GM21825 (cell line): ENCODE data around the gene MIS18A.

Source experiments
- ATAC-seq: cut with Tn5 transposase; IDR thresholded peaks from one replicate; pipeline ENCODE4 v1.9.1; 2021; ENCODE audit warnings: mild to moderate bottlenecking, moderate library complexity; ENCODE audit not compliant: unreplicated experiment

MIS18A gene

DNA sequence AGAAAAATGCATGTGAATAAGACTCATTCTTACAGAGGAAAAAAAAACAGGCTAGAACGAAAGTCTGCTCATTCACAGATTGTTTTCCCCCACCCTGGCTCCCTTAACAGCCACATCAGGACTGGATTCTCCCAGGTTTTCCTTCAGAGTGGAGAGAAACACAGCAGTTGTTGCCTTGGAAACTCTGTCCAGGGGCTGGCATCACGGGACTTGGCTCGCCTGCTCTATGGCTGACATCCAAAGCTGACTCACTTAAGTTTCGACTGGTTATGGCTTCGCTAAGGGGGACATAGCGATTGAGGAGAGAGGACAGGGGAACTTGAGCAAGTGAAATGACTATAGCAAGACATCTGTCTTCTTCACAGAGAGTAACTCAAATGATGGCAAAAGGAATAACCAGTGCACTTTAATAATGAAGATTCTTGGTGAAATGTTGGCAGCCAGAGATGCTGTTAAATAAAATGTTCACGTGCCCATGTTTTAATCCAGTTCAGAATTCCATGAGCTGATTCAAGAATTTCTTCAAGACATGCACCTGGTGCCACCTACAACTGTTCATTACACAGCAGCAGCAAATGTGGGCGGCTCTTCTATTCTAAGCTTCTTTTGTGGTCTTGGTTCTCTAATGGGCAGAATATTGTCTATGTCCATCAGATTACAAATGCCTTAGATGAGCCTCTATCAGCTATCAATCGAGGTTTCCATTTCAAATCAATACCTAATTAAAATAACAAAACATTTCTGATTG, 21.8 kb downstream of the MIS18A start:
- ATAC-seq: no peak

DNA sequence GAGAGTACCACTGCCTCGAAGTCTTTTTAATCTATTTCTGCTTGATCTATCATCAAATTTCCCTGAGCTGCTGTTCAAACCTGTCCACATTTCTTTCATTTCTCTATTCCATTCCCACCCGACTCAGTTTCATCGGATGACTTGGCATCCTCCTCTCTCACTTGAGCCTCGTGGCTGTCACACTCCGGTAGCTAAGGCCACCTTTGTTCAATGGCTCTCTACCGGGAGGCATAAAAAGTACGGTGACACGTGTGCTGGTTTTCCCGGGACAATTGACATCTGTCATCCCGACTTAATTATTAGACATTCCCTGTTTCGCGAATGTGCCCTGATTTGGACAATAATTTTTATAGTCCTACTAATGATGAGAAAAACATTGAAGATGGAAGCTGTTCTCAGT, 22.6 kb downstream of the MIS18A start:
- ATAC-seq: no peak

DNA sequence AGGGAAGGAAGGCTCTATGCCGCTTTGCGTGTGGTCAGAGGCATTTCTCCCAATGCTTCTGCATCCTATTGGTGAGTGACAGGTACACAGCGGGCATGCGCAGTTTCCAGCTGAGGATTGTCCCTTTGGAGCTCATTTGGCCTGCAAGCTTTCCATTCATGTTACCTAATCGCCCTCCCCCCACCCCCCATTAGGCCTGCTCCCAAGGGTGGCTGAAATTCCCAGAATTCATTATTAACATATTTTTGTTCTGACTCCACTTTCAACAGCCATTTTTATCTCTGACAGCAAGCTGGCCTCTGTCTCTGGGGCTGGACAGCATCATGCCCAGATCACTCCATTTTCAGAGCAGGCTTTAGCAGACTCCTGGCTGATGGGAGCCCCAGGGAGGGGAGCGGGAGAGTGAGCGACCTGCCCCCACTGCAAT, 25.6 kb downstream of the MIS18A start:
- no peak for ATAC-seq

DNA sequence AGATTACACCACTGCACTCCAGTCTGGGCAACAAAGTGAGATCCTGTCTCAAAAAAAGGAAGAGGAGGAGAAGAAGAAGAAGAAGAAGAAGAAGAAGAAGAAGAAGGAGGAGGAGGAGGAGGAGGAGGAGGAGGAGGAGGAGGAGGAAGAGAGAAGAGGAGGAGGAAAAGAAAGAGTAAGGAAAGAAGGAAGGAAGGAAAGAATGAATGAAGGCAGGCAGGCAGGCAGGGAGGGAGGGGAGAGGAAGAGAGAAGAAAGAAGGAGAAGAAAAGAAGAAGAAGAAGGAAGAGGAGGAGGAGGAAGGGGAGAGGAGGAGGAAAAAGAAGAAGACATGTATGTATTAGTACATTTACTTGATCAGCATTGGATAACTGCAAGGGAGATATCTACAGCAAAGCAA, 26.7 kb downstream of the MIS18A start:
- no peak for ATAC-seq

DNA sequence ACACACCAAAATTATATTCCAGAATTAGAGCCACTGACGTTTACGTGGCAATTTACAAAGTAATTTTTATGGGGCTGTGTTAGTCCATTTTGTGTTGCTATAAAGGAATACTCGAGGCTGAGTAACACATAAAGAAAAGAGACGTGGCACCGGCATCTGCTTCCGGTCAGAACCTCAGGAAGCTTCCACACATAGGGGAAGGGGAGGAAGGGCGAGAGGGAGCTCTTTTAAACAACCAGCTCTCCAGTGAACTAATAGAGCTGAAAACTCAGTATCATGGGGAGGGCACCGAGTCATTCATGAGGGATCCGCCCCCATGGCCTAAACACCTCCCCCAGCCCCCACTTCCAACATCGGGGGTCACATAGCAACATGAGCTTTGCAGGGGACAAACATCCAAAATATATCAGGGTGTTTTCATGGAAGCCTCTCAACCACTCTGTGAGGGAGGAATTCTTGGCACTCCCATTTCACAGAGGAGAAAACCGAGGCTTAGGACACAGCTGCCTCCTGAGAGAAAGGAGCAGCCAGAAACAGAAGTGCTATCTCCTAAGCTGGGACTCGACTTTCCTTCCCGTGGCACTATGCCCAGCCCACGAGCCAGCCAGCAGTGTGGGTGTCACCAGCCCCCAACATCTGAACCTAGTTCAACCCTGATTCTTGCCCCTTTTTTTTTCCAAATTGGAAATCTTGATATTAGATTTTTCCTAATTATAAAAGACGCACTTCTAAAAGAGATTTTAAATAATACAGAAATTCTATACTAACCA, 29.2 kb downstream of the MIS18A start:
- no peak for ATAC-seq

DNA sequence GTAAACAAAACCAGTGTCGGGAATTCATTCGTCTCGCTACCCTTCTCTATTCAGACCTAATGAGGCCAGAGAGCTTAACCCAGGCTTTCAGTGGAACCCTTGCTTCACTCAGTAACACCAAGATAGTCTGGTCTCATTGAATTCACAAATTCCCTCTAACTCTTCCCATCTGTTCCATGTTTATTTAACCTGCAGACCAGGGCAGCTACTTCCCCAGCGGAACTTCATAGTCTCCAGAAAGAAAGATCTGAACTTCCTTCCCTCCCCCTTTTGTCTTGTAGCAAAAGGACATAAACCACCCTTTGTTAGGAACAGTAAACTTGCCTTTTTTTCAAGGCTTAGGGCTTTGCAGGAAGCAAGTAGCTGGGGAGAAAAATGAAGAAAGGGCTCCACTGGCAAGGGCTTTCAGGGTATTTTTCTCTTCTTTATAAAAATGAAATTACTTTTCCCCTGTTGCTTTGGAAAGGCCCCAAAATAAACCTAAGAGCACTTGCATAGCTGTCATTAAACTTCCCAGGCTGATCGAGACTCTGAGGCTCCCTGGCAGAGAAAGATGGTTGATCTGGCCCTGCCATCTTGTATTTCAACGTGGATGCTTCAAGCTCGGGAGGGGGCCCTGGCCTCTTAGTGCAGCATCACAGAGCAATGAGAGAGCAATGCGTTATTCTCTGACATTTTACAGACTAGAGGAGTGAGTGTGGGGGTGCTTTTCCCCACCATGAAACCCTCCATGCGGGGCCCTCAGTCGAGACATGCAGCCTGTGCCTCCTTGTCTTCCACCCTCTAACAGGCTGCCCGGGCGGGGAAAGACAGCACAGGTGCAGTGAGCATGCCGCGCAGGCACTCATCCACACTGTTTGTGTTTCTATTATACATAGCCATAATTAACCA, 30.0 kb downstream of the MIS18A start:
- ATAC-seq: no peak

DNA sequence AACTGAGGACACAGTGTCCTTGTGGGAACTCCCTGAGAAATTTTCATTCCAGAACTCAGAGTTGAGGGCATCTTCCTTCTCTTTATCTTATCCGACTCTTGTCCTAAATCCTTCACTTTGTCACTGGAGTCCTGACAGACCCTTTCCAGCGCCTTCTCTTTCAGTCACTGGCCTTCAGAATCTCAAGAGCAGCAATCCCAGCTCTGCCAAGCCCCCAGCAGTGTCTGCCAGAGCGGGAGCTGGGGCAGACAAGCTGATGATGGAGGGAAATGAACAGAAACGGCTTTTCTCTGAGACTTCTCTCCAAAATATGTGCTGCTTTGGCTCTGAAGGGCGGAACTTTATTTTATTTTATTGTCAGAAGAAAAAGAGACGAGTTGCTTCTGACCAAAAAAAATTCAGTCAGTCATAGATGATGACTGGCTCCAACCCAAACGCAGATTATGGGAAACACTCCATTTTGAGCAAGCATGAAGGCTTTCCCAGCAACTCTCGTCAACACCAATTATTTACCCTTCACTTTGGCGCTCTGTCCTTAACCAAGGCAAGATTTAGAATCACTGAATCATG, 32.2 kb downstream of the MIS18A start:
- ATAC-seq: no peak

DNA sequence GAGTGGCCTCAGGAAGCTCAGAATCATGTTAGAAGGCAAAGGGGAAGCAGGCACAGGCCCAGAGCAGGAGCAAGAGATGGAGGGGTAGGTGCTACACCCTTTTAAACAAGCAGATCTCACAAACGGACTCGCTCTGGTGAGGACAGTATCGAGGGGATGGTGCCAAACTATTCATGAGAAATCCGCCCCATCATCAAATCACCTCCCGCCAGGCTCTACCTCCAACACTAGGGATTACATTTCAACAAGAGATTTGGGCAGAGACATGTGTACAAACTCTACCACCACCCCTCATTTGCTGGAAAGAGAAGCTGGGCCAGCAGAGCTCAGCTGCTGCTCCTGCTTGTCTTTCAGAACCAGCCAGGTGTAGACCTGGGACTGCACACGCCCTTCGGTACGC, 32.9 kb downstream of the MIS18A start:
- no peak for ATAC-seq

DNA sequence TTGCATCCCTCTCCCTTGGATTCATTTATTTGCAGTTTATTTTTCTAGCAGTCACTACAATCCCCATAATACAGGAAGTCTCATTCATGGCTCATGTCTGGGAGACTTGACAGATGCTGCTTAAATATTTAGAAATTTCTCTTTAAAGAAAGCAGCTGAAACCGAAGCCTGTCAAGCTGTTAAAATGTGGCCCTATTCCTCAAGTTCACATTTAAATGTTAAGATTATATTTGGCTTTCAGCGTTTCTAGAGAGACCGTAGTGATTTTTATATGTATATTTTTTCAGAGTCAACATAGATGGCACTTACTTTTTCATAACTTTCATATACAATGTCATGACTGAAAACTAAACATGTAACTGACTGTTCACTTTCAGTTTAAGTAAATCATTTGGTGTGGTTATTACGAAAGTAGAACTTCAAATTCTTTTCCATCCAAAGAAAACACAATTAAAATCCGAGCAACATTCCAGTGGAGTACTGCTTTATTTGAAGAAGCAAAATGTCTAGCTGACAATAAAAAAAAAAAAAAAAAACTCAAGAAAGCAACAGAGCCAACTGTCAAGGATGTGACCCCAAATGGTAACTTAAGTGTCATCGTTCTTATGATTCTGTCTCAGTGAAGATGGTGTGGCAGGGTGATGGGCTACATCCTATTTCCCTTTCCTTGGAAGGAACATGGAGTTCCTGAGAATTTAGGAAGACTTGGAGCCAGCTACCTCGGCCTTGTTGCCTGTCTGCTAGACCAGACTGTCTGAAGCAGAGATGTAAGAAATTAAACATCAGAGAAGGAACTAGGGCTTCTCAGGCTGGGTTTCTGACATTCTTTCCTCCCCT, 37.8 kb downstream of the MIS18A start:
- ATAC-seq: no peak

DNA sequence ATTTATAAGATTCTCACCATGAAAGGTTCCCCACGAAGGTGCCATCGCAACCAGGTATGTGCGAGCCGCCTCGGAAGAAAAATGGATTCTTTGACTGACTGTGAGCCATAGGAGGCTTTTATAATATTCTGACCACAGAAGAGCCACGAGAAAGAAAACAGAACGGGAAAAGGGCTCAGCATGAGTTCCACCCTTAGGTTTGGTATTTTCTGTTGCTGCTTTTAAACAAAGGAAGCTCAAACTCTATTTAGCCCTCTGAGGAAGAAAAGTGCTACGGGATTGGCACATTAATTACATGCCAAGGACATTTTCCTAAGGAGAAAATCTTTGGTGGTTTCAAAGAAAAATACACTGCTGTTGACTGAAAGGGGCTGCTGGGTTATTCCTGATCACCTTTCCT, 39.3 kb downstream of the MIS18A start:
- no peak for ATAC-seq

DNA sequence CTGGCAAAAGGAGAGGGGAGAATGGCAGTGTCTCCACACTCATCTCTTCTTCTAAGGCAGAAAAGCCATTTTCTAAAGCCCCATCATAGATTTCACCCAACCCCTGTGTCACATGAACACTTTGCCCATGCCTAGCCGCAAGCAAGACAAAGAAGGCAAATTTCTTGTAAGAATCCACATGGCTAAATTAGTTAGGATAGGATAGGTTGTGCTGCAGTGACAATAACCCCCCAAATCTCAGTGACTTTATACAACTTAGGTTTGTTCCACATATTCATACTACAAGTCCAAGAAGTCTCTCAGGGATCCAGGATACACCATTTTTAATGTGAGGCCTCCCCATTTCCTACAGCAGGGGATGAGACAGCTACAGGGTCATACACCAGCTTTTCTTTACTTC, 40.8 kb downstream of the MIS18A start:
- no peak for ATAC-seq

DNA sequence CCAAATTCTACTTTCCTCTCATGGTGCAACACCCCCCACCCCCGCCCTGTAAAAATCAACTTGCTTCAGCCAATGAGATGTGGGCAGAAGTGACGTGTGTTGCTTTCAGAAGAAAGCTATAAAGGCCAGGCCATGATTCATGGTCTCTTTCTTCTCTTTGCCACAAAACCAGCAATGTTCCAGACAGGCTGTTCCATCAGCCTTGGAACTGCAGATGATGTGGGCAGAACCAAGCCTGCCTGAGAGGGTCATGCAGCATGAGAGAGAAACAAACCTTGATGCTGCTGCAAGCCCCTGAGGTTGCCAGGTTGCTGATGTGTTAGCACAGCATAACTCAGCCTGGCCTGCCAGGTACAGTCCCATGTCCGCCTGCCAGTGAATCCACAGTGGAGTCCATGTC, 41.8 kb downstream of the MIS18A start:
- no peak for ATAC-seq

DNA sequence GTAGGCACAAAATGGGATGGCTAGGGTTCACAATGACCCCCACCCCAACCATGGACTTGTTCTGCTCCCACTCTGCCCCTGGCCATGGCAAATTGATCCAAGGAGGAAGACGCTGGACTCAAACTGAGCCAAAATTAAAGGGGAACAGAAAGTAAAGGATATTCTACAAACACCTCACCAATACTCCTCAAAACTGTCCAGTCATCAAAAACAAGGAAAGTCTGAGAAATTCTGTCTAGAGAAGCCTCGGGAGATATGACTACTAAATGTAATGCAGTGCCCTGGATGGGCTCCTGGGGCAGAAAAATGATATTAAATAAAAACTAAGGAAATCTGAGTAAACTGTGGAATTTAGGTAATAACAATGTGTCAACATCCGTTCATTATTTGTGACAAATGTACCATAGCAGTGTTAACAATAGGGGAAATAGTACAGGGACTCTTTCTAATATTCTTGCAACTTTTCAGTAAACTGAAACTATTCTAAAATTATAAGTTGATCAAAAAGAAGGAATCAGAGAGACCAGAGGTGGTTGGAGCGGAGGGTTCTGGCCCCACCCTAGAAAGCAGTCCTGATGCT, 45.0 kb downstream of the MIS18A start:
- ATAC-seq: no peak

DNA sequence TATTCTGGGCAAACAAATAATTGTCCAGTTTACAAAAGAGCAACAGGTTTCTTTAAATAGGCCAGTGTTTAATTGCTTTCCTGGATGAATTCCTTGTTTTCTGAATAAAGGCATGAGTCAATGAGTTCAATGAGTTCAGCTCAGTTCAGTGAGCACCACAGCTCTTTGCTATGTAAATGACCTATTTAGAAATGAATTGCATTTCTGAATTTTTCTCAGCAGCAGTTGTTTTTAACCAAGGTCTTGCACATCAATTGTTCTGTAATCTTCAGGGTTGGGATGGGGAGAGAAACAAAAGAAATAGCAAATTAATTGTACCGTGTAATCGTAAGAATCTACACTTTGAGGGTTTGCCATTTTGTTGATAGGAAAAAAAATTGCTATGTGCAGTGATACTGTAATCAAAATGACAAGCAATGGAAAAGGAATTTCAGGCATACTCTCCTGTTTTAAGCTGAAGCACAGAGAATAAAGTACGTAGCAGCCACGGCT, 45.7 kb downstream of the MIS18A start:
- no peak for ATAC-seq

DNA sequence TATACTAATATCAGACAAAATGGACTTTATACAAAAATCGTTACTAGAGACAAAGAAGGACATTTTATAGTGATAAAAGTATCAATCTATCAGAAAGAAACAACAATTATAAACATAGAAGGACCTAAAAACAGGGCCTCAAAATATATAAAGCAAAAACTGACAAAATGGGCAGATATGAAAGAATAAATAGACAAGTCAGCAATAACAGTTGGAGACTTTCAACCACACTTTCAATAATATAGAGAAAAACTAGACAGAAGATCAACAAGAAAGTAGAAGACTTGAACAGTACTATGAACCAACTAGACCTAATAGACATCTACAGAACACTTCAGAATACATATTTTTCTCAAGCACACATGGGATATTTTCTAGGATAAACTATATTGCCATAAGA, 52.4 kb downstream of the MIS18A start:
- no peak for ATAC-seq
